OCI-LY3 (cell line): ENCODE data around the gene RARA.

Experiments used
- EZH2phosphoT487 ChIP-seq: fragments of 200-600 bp; shearing (Covaris generic); IDR thresholded peaks from 2 replicates; pipeline ENCODE4 v1.6.1; 2018; ENCODE audit warnings: antibody characterized with exemption, mixed run types, low read depth
- TF ChIP-seq, protein P1 (sequence below): fragments of 200-600, 300-600 bp; sonication (generic); IDR thresholded peaks from 2 replicates; pipeline ENCODE4 v1.5.1; 2014; ENCODE audit warnings: antibody characterized with exemption, low read length, low read depth

DNA sequence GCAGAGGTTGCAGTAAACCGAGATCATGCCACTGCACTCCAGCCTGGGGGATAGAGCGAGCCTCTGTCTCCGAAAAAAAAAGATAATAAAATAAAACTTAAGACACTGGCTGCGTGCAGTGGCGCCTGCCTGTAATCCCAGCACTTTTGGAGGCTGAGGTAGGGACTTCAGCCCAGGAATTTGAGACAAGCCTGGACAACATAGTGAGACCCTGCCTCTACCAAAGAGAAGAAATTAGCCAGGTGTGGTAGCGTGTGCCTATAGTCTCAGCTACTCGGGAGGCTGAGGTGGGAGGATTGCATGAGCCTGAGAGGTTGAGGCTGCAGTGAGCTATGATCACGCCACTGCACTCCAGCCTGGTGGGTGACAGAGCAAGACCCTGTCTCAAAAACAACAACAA is 26.6 kb downstream of the RARA start:
- TF ChIP-seq, protein P1, sequence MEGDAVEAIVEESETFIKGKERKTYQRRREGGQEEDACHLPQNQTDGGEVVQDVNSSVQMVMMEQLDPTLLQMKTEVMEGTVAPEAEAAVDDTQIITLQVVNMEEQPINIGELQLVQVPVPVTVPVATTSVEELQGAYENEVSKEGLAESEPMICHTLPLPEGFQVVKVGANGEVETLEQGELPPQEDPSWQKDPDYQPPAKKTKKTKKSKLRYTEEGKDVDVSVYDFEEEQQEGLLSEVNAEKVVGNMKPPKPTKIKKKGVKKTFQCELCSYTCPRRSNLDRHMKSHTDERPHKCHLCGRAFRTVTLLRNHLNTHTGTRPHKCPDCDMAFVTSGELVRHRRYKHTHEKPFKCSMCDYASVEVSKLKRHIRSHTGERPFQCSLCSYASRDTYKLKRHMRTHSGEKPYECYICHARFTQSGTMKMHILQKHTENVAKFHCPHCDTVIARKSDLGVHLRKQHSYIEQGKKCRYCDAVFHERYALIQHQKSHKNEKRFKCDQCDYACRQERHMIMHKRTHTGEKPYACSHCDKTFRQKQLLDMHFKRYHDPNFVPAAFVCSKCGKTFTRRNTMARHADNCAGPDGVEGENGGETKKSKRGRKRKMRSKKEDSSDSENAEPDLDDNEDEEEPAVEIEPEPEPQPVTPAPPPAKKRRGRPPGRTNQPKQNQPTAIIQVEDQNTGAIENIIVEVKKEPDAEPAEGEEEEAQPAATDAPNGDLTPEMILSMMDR = no peak
- TF ChIP-seq EZH2phosphoT487 = no peak
